Gastroesophageal sphincter (tissue), 4 donors: ENCODE results near the gene KDM5B. TPM values are rescaled to one million over a fixed set of nuclear protein-coding genes. Genes with fewer than 3 reads are reported as not detected.

ENCODE experiments used
- ATAC-seq: fragments of 150-250 bp; one replicate; pipeline ENCODE4 v1.9.1; 2016; ENCODE audit warnings: mild to moderate bottlenecking, moderate library complexity
- H3K27ac ChIP-seq, 4 donors: fragments of 200-600 bp; sonication (generic) in 3 of 4; 1 replicate in 3 of 4; 2 replicates in 1 of 4; pipeline ENCODE4 v1.5.1; 2016 to 2019
- H3K27me3 ChIP-seq: fragments of 200-600 bp; sonication (generic); one replicate; pipeline ENCODE4 v1.5.1; 2019
- H3K36me3 ChIP-seq, 2 donors: fragments of 200-600 bp; sonication (generic); one replicate each; pipeline ENCODE4 v1.5.1; 2019; ENCODE audit warnings: control low read depth in 1 of 2
- H3K4me1 ChIP-seq, 3 donors: fragments of 200-600 bp; sonication (generic); 1 replicate in 2 of 3; 2 replicates in 1 of 3; pipeline ENCODE4 v1.5.1; 2016 to 2019; ENCODE audit warnings: control low read depth in 2 of 3
- H3K4me3 ChIP-seq, 2 donors: fragments of 200-600 bp; sonication (generic); one replicate each; pipeline ENCODE4 v1.5.1; 2019; ENCODE audit warnings: mild to moderate bottlenecking in 1 of 2, moderate library complexity in 1 of 2
- H3K9me3 ChIP-seq, 3 donors: fragments of 200-600 bp; sonication (generic); one replicate each; pipeline ENCODE4 v1.5.1; 2017 to 2019; ENCODE audit warnings: control low read depth in 2 of 3
- CTCF ChIP-seq, 4 experiments: fragments of 200-600 bp in 2 of 4; fragments of 450-650 bp in 2 of 4; sonication (generic) in 1 of 4; IDR thresholded peaks; one replicate each; pipeline ENCODE4 v1.5.1; 2017 to 2019; ENCODE audit warnings: antibody characterized with exemption in 4 of 4, mild to moderate bottlenecking in 2 of 4, moderate library complexity in 2 of 4
- EP300 ChIP-seq: sonication (generic); formaldehyde crosslinking; IDR thresholded peaks from one replicate; pipeline ENCODE4 v1.6.1; 2017; ENCODE audit warnings: antibody characterized with exemption, mild to moderate bottlenecking
- POLR2A ChIP-seq, 2 donors: fragments of 450-650 bp; IDR thresholded peaks; one replicate each; pipeline ENCODE4 v1.6.1; 2017; ENCODE audit warnings: antibody characterized with exemption in 2 of 2, mild to moderate bottlenecking in 2 of 2, moderate library complexity in 1 of 2
- POLR2AphosphoS5 ChIP-seq: sonication (generic); formaldehyde crosslinking; IDR thresholded peaks from one replicate; pipeline ENCODE4 v1.6.1; 2017; ENCODE audit warnings: antibody characterized with exemption
- WGBS, 2 donors: methylation state at CpG; one replicate each; pipeline ENCODE4 v1.1.5; 2018; ENCODE audit warnings: low coverage in 1 of 2; 5-methylcytosine and 5-hydroxymethylcytosine counted together
- total RNA-seq, 4 donors: library from RNA; depleted of rRNA; stranded (reverse); fragments of >200 nt; gene quantifications; one replicate each; pipeline ENCODE4 v1.1.0, GENCODE V29; 2016

Gene KDM5B
- total RNA-seq, 4 donors from 2014 or later = 29.2 to 41.4 (median 34.8) TPM

- Histone ChIP-seq H3K27me3 (no peaks in the 10 kb centered on the region), H3K27ac (no peak overlapping the region), H3K4me1 (peaks cover 0 to 41% (median 0%) of the 10 kb centered on the region in 3 donors), H3K9me3 (no peaks in the 10 kb centered on the region), H3K36me3 (peaks cover 0 to 4% of the 10 kb centered on the region in 2 donors), H3K4me3 (no peak overlapping the region)
- ATAC-seq = no peak
- TF ChIP-seq EP300 (no peak), POLR2AphosphoS5 (no peak), POLR2A (IDR thresholded peaks at IDR 0.05) (no peak), CTCF (IDR thresholded peaks at IDR 0.05) (no peak)
Observed at GRCh38 chr1:202794051-202794740, 14.0 kb downstream of the KDM5B start.

GRCh38 chr1:202791077-202791747 lies 17.0 kb downstream of the KDM5B start:
- H3K4me3 ChIP-seq = no peak overlapping the region
- H3K36me3 ChIP-seq = no peaks in the 10 kb centered on the region
- no peak for ATAC-seq
- H3K27me3 ChIP-seq = no peaks in the 10 kb centered on the region
- TF ChIP-seq POLR2AphosphoS5 (no peak), POLR2A (IDR thresholded peaks at IDR 0.05) (no peak), CTCF (IDR thresholded peaks at IDR 0.05) (no peak), EP300 (no peak)
- H3K9me3 ChIP-seq = no peaks in the 10 kb centered on the region
- WGBS, 2 donors = 71 to 81% methylated on average over 4 of the region's 4 CpGs
- H3K27ac ChIP-seq = no peak overlapping the region
- H3K4me1 ChIP-seq = peaks cover 0 to 28% (median 0%) of the 10 kb centered on the region in 3 donors

- Histone ChIP-seq H3K4me3 (no peak overlapping the region), H3K27me3 (no peaks in the 10 kb centered on the region), H3K9me3 (no peaks in the 10 kb centered on the region), H3K4me1 (peaks cover 0 to 26% (median 0%) of the 10 kb centered on the region in 3 donors), H3K27ac (no peak overlapping the region), H3K36me3 (no peaks in the 10 kb centered on the region)
- no peak for TF ChIP-seq POLR2AphosphoS5
- 69 to 77% methylated on average over 3 of the region's 3 CpGs for WGBS, 2 donors
- ATAC-seq = no peak
Observed at GRCh38 chr1:202788800-202789199, 19.4 kb downstream of the KDM5B start.

- TF ChIP-seq POLR2AphosphoS5 (no peak), POLR2A (IDR thresholded peaks at IDR 0.05) (no peak), EP300 (no peak), CTCF (IDR thresholded peaks at IDR 0.05) (no peak)
- no peak for ATAC-seq
- Histone ChIP-seq H3K27ac (no peak overlapping the region), H3K9me3 (no peaks in the 10 kb centered on the region), H3K36me3 (no peaks in the 10 kb centered on the region), H3K4me3 (no peak overlapping the region), H3K27me3 (no peaks in the 10 kb centered on the region), H3K4me1 (peaks cover 0 to 25% (median 0%) of the 10 kb centered on the region in 3 donors)
- 71 to 75% methylated on average over 4 of the region's 4 CpGs for WGBS, 2 donors
Observed at GRCh38 chr1:202786804-202787203, 21.4 kb downstream of the KDM5B start.

GRCh38 chr1:202781180-202781579 lies 27.0 kb downstream of the KDM5B start:
- H3K9me3 ChIP-seq = no peaks in the 10 kb centered on the region
- H3K27me3 ChIP-seq = no peaks in the 10 kb centered on the region
- ATAC-seq = no peak
- no peak overlapping the region for H3K27ac ChIP-seq
- H3K4me3 ChIP-seq = no peak overlapping the region
- WGBS, 2 donors = 62 to 80% methylated on average over 1 to 4 of the region's 4 CpGs
- H3K4me1 ChIP-seq = peaks cover 0 to 15% (median 0%) of the 10 kb centered on the region in 3 donors
- TF ChIP-seq POLR2A (IDR thresholded peaks at IDR 0.05) = no peak
- TF ChIP-seq CTCF (IDR thresholded peaks at IDR 0.05) = no peak
- TF ChIP-seq EP300 = no peak
- TF ChIP-seq POLR2AphosphoS5 = no peak
- H3K36me3 ChIP-seq = peaks cover 0 to 8% of the 10 kb centered on the region in 2 donors
